Osteoblast (primary cell): ENCODE measurements around the gene PPP3R1. TPM values are rescaled to one million over a fixed set of nuclear protein-coding genes. Genes with fewer than 3 reads are reported as not detected.

Experiments used
- DNase-seq: peaks from one replicate; pipeline ENCODE4 v3.0.0; 2011; ENCODE audit warnings: low spot score, mixed read lengths; ENCODE audit not compliant: insufficient read length; ENCODE audit errors: missing footprints
- H2AFZ ChIP-seq: 2 replicates; pipeline ENCODE4 v1.6.0; 2011; ENCODE audit warnings: mild to moderate bottlenecking, low read length
- H3K27ac ChIP-seq: 2 replicates; pipeline ENCODE4 v1.5.1; 2011; ENCODE audit warnings: mild to moderate bottlenecking, low read depth, low read length, moderate library complexity
- H3K27me3 ChIP-seq: 2 replicates; pipeline ENCODE4 v1.6.0; 2012; ENCODE audit warnings: mild to moderate bottlenecking, control low read depth, inconsistent platforms, low read length, moderate library complexity; ENCODE audit not compliant: insufficient read depth
- H3K36me3 ChIP-seq: 2 replicates; pipeline ENCODE4 v1.5.1; 2011; ENCODE audit warnings: mild to moderate bottlenecking, low read length, control low read depth, moderate library complexity; ENCODE audit not compliant: insufficient read depth
- H3K4me1 ChIP-seq: 2 replicates; pipeline ENCODE4 v1.5.1; 2011; ENCODE audit warnings: mild to moderate bottlenecking, low read length, control low read depth, moderate library complexity; ENCODE audit not compliant: insufficient read depth
- H3K4me2 ChIP-seq: 2 replicates; pipeline ENCODE4 v1.6.0; 2011; ENCODE audit warnings: mild to moderate bottlenecking, low read length; ENCODE audit not compliant: insufficient read depth
- H3K4me3 ChIP-seq: fragments of 200-600 bp; sonication (generic); 3 replicates; pipeline ENCODE4 v1.5.1; 2012; ENCODE audit warnings: mild to moderate bottlenecking, low read length, inconsistent platforms; ENCODE audit not compliant: insufficient read depth
- H3K79me2 ChIP-seq: 2 replicates; pipeline ENCODE4 v1.6.0; 2012; ENCODE audit warnings: mild to moderate bottlenecking, low read length, control low read depth, inconsistent platforms; ENCODE audit not compliant: insufficient read depth
- H3K9me3 ChIP-seq: 2 replicates; pipeline ENCODE4 v1.5.1; 2011; ENCODE audit warnings: low read depth, low read length, control low read depth
- H4K20me1 ChIP-seq: 2 replicates; pipeline ENCODE4 v1.6.0; 2012; ENCODE audit warnings: mild to moderate bottlenecking, low read length, control low read depth; ENCODE audit not compliant: insufficient read depth
- total RNA-seq: library from RNA; depleted of rRNA; stranded (reverse); fragments of >200 nt; gene quantifications from 2 replicates; pipeline ENCODE4 v1.2.3, GENCODE V29; 2012
- TF ChIP-seq, protein P1 (sequence below): IDR thresholded peaks from 2 replicates; pipeline ENCODE4 v1.5.1; 2011; ENCODE audit warnings: mild to moderate bottlenecking, low read depth, low read length, moderate library complexity; ENCODE audit errors: extremely low read depth

The PPP3R1 gene
- total RNA-seq, 1 donor = 29.7 TPM

DNA sequence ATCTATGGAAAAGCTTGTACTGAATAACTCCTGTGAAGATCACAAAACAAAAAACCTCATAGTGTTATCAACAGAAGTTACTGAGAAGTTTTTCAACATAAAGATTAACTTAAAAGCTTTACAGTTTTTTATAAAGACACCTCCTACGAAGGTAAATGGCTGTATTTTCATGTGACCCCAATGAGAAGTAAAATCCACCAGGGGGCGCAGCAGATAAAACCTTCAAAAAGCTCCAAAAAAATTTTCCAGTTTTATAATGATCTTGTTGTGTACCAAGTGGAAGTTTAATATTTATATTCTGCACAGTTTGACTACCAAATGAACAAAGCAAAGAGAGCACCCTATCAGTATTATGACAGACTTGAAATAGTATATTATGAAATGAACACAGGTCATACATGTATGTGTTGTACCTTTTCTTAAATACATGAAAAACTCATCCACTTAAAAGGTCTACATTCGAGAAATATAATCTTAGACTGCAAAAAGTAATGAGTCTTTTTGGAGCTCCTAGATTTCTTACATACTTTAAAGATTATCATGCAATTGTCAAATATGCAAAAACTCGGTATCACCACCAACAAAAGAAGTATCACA lies 56.1 kb downstream of the PPP3R1 start:
- TF ChIP-seq, protein P1, sequence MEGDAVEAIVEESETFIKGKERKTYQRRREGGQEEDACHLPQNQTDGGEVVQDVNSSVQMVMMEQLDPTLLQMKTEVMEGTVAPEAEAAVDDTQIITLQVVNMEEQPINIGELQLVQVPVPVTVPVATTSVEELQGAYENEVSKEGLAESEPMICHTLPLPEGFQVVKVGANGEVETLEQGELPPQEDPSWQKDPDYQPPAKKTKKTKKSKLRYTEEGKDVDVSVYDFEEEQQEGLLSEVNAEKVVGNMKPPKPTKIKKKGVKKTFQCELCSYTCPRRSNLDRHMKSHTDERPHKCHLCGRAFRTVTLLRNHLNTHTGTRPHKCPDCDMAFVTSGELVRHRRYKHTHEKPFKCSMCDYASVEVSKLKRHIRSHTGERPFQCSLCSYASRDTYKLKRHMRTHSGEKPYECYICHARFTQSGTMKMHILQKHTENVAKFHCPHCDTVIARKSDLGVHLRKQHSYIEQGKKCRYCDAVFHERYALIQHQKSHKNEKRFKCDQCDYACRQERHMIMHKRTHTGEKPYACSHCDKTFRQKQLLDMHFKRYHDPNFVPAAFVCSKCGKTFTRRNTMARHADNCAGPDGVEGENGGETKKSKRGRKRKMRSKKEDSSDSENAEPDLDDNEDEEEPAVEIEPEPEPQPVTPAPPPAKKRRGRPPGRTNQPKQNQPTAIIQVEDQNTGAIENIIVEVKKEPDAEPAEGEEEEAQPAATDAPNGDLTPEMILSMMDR = peak; percentile 72
- Histone ChIP-seq H3K79me2 (peaks cover 91% of the 10 kb centered on the region), H3K4me3 (no peak overlapping the region), H3K4me1 (peaks cover 34% of the 10 kb centered on the region), H3K36me3 (no peaks in the 10 kb centered on the region), H3K4me2 (no peak overlapping the region), H2AFZ (no peak overlapping the region), H3K27ac (no peak overlapping the region), H4K20me1 (peaks cover 42% of the 10 kb centered on the region), H3K9me3 (no peaks in the 10 kb centered on the region), H3K27me3 (no peaks in the 10 kb centered on the region)
- no peak for DNase-seq

DNA sequence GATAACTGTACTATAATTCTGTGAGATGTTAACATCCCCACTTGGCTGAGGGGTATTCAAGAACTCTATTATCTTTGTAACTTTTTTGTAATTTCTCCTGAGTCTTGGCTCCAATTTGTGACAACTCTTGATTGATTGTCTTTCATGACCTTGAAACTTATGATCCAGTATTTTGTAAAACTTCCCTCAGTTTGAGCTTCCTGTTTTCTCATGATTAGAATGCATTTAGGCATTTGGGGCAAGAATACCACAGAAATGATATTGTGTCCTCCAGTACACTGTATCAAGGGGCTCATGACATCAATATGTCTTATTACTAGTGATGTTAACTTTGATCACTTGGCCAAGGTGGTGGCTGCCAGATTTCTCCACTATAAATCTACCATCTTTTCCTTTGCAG lies 57.2 kb downstream of the PPP3R1 start:
- Histone ChIP-seq H2AFZ (no peak overlapping the region), H3K79me2 (peaks cover 91% of the 10 kb centered on the region), H4K20me1 (peaks cover 47% of the 10 kb centered on the region), H3K4me2 (no peak overlapping the region), H3K36me3 (no peaks in the 10 kb centered on the region), H3K4me1 (peaks cover 42% of the 10 kb centered on the region), H3K9me3 (no peaks in the 10 kb centered on the region), H3K27me3 (no peaks in the 10 kb centered on the region), H3K27ac (peak overlapping the region; percentile 7), H3K4me3 (no peak overlapping the region)
- no peak for DNase-seq
- TF ChIP-seq, protein P1 = no peak

DNA sequence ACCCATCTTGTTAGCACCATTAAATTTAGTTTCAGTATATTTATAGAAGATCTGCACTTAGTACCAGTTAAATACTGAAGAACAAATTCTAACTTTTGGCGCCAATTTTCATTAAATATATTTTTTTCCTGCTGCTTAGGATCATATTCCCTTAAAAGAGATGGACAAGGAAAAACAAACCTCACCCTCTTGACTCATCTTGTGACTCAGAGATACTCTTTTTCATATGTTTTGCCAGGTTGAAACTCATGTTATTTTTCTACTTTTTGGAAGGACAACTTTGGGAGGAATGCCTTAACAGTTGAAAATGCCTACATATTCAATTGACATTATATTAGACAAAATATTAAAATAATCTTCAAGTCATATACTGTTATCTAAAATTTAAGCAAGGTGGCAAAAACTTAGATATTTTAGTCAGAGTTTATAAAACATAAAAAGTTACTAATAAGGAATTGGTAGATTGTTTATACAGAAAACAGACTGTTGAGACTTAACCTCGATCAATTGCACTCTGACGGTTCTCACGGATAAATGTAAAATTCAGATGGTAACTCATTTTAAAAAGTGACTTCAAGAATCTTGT lies 58.5 kb downstream of the PPP3R1 start:
- peaks cover 42% of the 10 kb centered on the region for H4K20me1 ChIP-seq
- TF ChIP-seq, protein P1 = no peak

GRCh38 chr2:68193144-68193543 lies 59.2 kb downstream of the PPP3R1 start:
- Histone ChIP-seq H2AFZ (no peak overlapping the region), H3K27me3 (no peaks in the 10 kb centered on the region), H3K79me2 (peaks cover 93% of the 10 kb centered on the region), H3K4me2 (peak overlapping the region; percentile 49), H4K20me1 (peaks cover 42% of the 10 kb centered on the region), H3K4me3 (no peak overlapping the region), H3K36me3 (no peaks in the 10 kb centered on the region), H3K9me3 (no peaks in the 10 kb centered on the region), H3K4me1 (peaks cover 42% of the 10 kb centered on the region), H3K27ac (peak overlapping the region; percentile 52)
- DNase-seq = no peak
- TF ChIP-seq, protein P1 = no peak

More for the DNA sequence above, 58.5 kb downstream of the PPP3R1 start:
- Histone ChIP-seq H3K9me3 (no peaks in the 10 kb centered on the region), H2AFZ (no peak overlapping the region), H3K27ac (peak overlapping the region; percentile 52), H3K27me3 (no peaks in the 10 kb centered on the region), H3K4me1 (peaks cover 42% of the 10 kb centered on the region), H3K36me3 (no peaks in the 10 kb centered on the region), H3K4me2 (peak overlapping the region; percentile 49), H3K4me3 (no peak overlapping the region), H3K79me2 (peaks cover 91% of the 10 kb centered on the region)
- DNase-seq = peak; percentile 68
